ENCODE measurements around the gene GREB1.

DNA sequence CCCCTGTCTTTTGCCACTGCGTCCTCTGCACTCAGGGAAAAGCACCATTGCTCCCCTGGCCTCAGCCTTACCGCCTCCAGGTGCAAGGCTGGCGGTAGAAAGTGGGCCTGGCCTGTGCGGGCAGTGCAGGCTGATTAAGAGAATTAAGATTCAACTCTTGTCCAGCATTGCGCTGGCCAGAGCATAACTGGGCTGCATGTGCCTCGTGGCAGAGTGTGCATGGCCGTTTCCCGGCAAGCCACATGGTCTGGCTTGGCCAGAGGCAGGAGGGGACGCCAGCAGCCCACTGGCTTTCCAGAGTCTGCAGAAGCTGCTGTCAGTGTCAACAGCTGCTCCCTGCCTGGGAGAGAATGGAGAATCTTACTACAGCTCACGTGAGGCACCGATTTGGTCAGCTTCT lies 123.8 kb downstream of the GREB1 start:
- TF ChIP-seq, protein P1, sequence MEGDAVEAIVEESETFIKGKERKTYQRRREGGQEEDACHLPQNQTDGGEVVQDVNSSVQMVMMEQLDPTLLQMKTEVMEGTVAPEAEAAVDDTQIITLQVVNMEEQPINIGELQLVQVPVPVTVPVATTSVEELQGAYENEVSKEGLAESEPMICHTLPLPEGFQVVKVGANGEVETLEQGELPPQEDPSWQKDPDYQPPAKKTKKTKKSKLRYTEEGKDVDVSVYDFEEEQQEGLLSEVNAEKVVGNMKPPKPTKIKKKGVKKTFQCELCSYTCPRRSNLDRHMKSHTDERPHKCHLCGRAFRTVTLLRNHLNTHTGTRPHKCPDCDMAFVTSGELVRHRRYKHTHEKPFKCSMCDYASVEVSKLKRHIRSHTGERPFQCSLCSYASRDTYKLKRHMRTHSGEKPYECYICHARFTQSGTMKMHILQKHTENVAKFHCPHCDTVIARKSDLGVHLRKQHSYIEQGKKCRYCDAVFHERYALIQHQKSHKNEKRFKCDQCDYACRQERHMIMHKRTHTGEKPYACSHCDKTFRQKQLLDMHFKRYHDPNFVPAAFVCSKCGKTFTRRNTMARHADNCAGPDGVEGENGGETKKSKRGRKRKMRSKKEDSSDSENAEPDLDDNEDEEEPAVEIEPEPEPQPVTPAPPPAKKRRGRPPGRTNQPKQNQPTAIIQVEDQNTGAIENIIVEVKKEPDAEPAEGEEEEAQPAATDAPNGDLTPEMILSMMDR (IDR thresholded peaks at IDR 0.05; ENCODE audit: insufficient read depth, low read length, poor library complexity, severe bottlenecking), result no peak
- no peak for TF ChIP-seq EZH2phosphoT487 (conservative IDR thresholded peaks at IDR 0.05; ENCODE audit: low read length)
